GM18520 (cell line): ENCODE measurements around the gene EXOC4.

Source experiments
- ATAC-seq: cut with Tn5 transposase; IDR thresholded peaks from one replicate; pipeline ENCODE4 v1.9.1; 2021; ENCODE audit not compliant: unreplicated experiment

EXOC4 gene

GRCh38 chr7:133360201-133360600 lies 107.3 kb downstream of the EXOC4 start:
- no peak for ATAC-seq

- ATAC-seq = no peak
Measured at GRCh38 chr7:133361806-133362205, 108.9 kb downstream of the EXOC4 start.

GRCh38 chr7:133364959-133365690 lies 112.2 kb downstream of the EXOC4 start:
- no peak for ATAC-seq

- ATAC-seq = no peak
Measured at GRCh38 chr7:133365917-133366316, 113.0 kb downstream of the EXOC4 start.

- ATAC-seq = no peak
Measured at GRCh38 chr7:133367561-133367960, 114.7 kb downstream of the EXOC4 start.

- no peak for ATAC-seq
Measured at GRCh38 chr7:133369130-133369529, 116.3 kb downstream of the EXOC4 start.

GRCh38 chr7:133371616-133372015 lies 118.7 kb downstream of the EXOC4 start:
- ATAC-seq = no peak

GRCh38 chr7:133372337-133372736 lies 119.5 kb downstream of the EXOC4 start:
- ATAC-seq = no peak

GRCh38 chr7:133376514-133376913 lies 123.6 kb downstream of the EXOC4 start:
- ATAC-seq = no peak

GRCh38 chr7:133381965-133382364 lies 129.1 kb downstream of the EXOC4 start:
- no peak for ATAC-seq

GRCh38 chr7:133382775-133383559 lies 130.1 kb downstream of the EXOC4 start:
- ATAC-seq = no peak

GRCh38 chr7:133386205-133386604 lies 133.3 kb downstream of the EXOC4 start:
- no peak for ATAC-seq

GRCh38 chr7:133389727-133390126 lies 136.8 kb downstream of the EXOC4 start:
- no peak for ATAC-seq

GRCh38 chr7:133391206-133391605 lies 138.3 kb downstream of the EXOC4 start:
- ATAC-seq = no peak

- ATAC-seq = no peak
Measured at GRCh38 chr7:133394369-133394768, 141.5 kb downstream of the EXOC4 start.

GRCh38 chr7:133395551-133395950 lies 142.7 kb downstream of the EXOC4 start:
- ATAC-seq = no peak

GRCh38 chr7:133398506-133398905 lies 145.6 kb downstream of the EXOC4 start:
- ATAC-seq = no peak

GRCh38 chr7:133401225-133401624 lies 148.3 kb downstream of the EXOC4 start:
- no peak for ATAC-seq

- ATAC-seq = no peak
Measured at GRCh38 chr7:133408212-133408611, 155.3 kb downstream of the EXOC4 start.

GRCh38 chr7:133409421-133409820 lies 156.5 kb downstream of the EXOC4 start:
- ATAC-seq = no peak

GRCh38 chr7:133409966-133410365 lies 157.1 kb downstream of the EXOC4 start:
- no peak for ATAC-seq

GRCh38 chr7:133411395-133411794 lies 158.5 kb downstream of the EXOC4 start:
- no peak for ATAC-seq
